Measurements from ENCODE around the gene LEMD3. TPM values are rescaled to one million over a fixed set of nuclear protein-coding genes. Genes with fewer than 3 reads are reported as not detected.

LEMD3 gene
- total RNA-seq, 2 donors from 2014 or later, result 55.6 to 102 TPM

DNA sequence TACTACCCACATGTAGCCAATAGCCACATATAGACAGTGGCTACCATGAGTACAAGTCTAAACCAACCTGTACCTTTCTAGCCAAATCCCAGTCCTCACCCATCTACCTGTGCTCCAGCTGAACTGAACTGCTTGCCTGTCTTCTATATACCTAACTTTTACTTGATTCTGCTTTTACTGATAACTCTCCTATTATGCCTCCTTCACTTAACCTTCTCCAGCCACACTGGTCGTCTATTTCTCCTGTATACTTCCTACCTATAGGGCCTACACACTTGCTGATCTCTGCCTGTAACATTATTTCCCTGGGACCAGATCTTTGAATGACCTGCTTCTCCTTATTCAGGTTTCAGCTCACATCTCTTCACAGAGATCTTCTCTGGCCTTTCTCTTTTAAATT is 83.1 kb downstream of the LEMD3 start:
- intact Hi-C loops (cut with DNase I), result no loop called here
- no peaks in the 10 kb centered on the region for H3K4me1 ChIP-seq (replicated peaks)
- H3K9me3 ChIP-seq, result no peaks in the 10 kb centered on the region
- no peak for DNase-seq (ENCODE audit: low spot score)
- no peaks in the 10 kb centered on the region for H3K27me3 ChIP-seq (replicated peaks; ENCODE audit: insufficient read depth)
- no peak for TF ChIP-seq POLR2AphosphoS5 (IDR thresholded peaks at IDR 0.05)
- no peak for TF ChIP-seq POLR2A (IDR thresholded peaks at IDR 0.05)
- TF ChIP-seq, protein P1, sequence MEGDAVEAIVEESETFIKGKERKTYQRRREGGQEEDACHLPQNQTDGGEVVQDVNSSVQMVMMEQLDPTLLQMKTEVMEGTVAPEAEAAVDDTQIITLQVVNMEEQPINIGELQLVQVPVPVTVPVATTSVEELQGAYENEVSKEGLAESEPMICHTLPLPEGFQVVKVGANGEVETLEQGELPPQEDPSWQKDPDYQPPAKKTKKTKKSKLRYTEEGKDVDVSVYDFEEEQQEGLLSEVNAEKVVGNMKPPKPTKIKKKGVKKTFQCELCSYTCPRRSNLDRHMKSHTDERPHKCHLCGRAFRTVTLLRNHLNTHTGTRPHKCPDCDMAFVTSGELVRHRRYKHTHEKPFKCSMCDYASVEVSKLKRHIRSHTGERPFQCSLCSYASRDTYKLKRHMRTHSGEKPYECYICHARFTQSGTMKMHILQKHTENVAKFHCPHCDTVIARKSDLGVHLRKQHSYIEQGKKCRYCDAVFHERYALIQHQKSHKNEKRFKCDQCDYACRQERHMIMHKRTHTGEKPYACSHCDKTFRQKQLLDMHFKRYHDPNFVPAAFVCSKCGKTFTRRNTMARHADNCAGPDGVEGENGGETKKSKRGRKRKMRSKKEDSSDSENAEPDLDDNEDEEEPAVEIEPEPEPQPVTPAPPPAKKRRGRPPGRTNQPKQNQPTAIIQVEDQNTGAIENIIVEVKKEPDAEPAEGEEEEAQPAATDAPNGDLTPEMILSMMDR (IDR thresholded peaks at IDR 0.05), result no peak
- no peak overlapping the region for H3K4me3 ChIP-seq
- H3K36me3 ChIP-seq, result no peaks in the 10 kb centered on the region
- WGBS, result 76% methylated on average over 1 of the region's 1 CpG
- H3K27ac ChIP-seq, result no peak overlapping the region

DNA sequence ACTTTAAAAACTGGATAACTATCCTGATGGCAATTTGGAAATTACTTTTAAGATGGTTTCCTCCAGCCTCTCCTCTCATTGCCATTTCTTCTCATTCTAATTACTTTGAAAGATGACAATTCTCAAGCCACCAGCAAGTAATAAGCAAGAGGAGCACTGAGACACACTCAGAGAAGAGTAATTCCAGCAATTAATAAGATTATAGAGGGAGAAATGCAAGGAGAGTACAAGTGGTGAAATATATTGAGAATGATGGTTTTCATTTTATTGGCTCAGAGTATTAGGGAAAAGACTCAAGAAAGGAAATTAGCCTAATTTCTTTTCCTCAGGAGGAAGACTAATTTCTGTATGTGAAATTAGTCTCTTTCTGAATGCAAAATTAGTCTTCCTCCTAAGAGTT is 88.6 kb downstream of the LEMD3 start:
- Histone ChIP-seq H3K4me3 (no peak overlapping the region), H3K27ac (no peak overlapping the region), H3K36me3 (no peaks in the 10 kb centered on the region), H3K4me1 (replicated peaks) (no peaks in the 10 kb centered on the region), H3K9me3 (no peaks in the 10 kb centered on the region), H3K27me3 (replicated peaks; ENCODE audit: insufficient read depth) (no peaks in the 10 kb centered on the region)
- intact Hi-C loops (cut with DNase I), result no loop called here
- TF ChIP-seq, protein P1 (IDR thresholded peaks at IDR 0.05), result no peak
- no peak for DNase-seq (ENCODE audit: low spot score)

DNA sequence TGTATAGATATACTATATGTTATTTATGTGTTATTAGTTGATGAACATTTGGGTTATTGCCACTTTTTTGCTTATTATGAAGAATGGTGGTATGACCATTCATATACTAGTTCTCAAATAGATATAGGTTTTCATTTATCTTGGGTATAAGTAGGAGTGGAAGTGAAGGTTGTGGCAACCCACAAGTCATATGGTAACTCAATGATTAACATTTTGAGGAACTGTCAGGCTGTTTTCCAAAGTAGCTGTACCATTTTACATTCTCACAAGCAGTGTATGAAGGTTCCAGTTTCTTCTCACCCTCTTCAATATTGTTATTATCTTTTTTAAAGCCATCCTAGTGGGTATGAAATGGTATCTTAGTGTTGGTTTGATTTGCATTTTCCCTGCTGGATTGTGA is 90.1 kb downstream of the LEMD3 start:
- TF ChIP-seq, protein P1 (IDR thresholded peaks at IDR 0.05), result no peak
- TF ChIP-seq POLR2A (IDR thresholded peaks at IDR 0.05) (no peak), POLR2AphosphoS5 (IDR thresholded peaks at IDR 0.05) (no peak)
- no peak for DNase-seq (ENCODE audit: low spot score)
- H3K27ac ChIP-seq, result no peak overlapping the region
- no peak overlapping the region for H3K4me3 ChIP-seq
- H3K36me3 ChIP-seq, result no peaks in the 10 kb centered on the region
- H3K27me3 ChIP-seq (replicated peaks; ENCODE audit: insufficient read depth), result no peaks in the 10 kb centered on the region
- no peaks in the 10 kb centered on the region for H3K4me1 ChIP-seq (replicated peaks)
- intact Hi-C loops (cut with DNase I), result no loop called here
- no peaks in the 10 kb centered on the region for H3K9me3 ChIP-seq

DNA sequence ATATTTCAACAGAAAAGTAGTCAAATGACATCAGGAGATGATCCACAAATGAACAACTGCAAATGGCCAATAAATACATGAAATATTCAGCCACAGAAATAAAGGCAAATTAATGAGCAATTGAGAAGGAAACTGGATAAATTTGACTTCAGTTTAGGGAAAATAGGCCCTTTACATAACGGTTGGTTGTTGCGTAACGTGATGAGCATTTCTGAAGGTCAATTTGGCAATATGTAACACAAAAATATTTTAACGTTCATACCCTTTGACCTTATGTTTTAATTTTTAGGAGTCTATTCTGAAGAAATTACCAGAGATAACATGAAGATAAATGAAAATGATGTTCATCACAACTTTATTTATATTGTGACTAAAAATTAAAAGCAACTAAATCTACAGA is 94.4 kb downstream of the LEMD3 start:
- 91% methylated on average over 4 of the region's 4 CpGs for WGBS

DNA sequence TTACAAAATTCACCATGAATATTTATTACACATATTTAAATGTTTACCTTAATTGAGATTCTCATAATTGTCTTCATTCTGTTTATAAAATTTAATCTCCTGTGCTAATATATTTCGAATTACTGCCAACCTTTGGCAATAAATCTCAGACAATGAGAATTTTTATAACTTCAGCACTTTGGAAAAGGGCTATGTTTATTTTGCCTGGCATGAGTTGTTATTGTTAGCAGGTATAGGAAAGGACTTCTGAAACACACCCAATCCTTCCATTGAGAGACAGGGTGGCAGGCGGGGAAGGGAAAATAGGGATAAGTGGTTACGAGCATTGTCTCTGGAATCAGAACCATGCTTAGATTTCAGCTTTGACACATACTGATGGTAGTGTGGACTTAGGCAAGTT is 97.0 kb downstream of the LEMD3 start:
- H3K9me3 ChIP-seq, result no peaks in the 10 kb centered on the region
- H3K36me3 ChIP-seq, result no peaks in the 10 kb centered on the region
- no peaks in the 10 kb centered on the region for H3K27me3 ChIP-seq (replicated peaks; ENCODE audit: insufficient read depth)
- TF ChIP-seq POLR2A (IDR thresholded peaks at IDR 0.05), result no peak
- TF ChIP-seq POLR2AphosphoS5 (IDR thresholded peaks at IDR 0.05), result no peak
- TF ChIP-seq, protein P1 (IDR thresholded peaks at IDR 0.05), result no peak
- H3K4me3 ChIP-seq, result no peak overlapping the region
- H3K27ac ChIP-seq, result no peak overlapping the region
- no peaks in the 10 kb centered on the region for H3K4me1 ChIP-seq (replicated peaks)
- WGBS, result 43% methylated on average over 3 of the region's 3 CpGs
- DNase-seq (ENCODE audit: low spot score), result no peak
- intact Hi-C loops (cut with DNase I), result no loop called here

More for the DNA sequence above, 94.4 kb downstream of the LEMD3 start:
- Histone ChIP-seq H3K4me3 (no peak overlapping the region), H3K36me3 (no peaks in the 10 kb centered on the region), H3K9me3 (no peaks in the 10 kb centered on the region), H3K27me3 (replicated peaks; ENCODE audit: insufficient read depth) (no peaks in the 10 kb centered on the region), H3K4me1 (replicated peaks) (no peaks in the 10 kb centered on the region), H3K27ac (no peak overlapping the region)
- intact Hi-C loops (cut with DNase I), result no loop called here
- TF ChIP-seq POLR2A (IDR thresholded peaks at IDR 0.05) (no peak), POLR2AphosphoS5 (IDR thresholded peaks at IDR 0.05) (no peak)
- TF ChIP-seq, protein P1 (IDR thresholded peaks at IDR 0.05), result no peak
- no peak for DNase-seq (ENCODE audit: low spot score)

All from prostate gland (tissue), 2 donors.